NCI-H2107 treated with DMSO at 0.1 percent for 48 hours (cell line): Measurements from ENCODE around the gene HGFAC.
"Not testable (repeated sequence)": the region's sequence is repeated elsewhere in the genome, so short reads cannot be mapped to it uniquely, and the experiment has no call there.

Source experiments
- DNase-seq: peaks from one replicate; lab custom pipeline; 2025; ENCODE audit not compliant: unreplicated experiment; lab: John Stamatoyannopoulos, UW

Gene HGFAC

GRCh38 chr4:3440011-3440410 is 1.8 kb upstream of the HGFAC start:
- no peak for DNase-seq

- no peak for DNase-seq
Observed at GRCh38 chr4:3440979-3441500, 728 bp upstream of the HGFAC start.

GRCh38 chr4:3442460-3442958 is 741 bp downstream of the HGFAC start:
- DNase-seq = no peak

- DNase-seq = no peak
Observed at GRCh38 chr4:3442959-3443749, 1.4 kb downstream of the HGFAC start.

- no peak for DNase-seq
Observed at GRCh38 chr4:3443750-3444309, 2.1 kb downstream of the HGFAC start.

GRCh38 chr4:3444351-3445110 is 2.8 kb downstream of the HGFAC start:
- no peak for DNase-seq

GRCh38 chr4:3445111-3445820 is 3.5 kb downstream of the HGFAC start:
- no peak for DNase-seq

GRCh38 chr4:3445829-3446545 is 4.2 kb downstream of the HGFAC start:
- DNase-seq = no peak

- DNase-seq = no peak
Observed at GRCh38 chr4:3446631-3447320, 5.0 kb downstream of the HGFAC start.

- no peak for DNase-seq
Observed at GRCh38 chr4:3447431-3448395, 5.9 kb downstream of the HGFAC start.

- DNase-seq = no peak
Observed at GRCh38 chr4:3449047-3449573, 7.3 kb downstream of the HGFAC start.

- DNase-seq = no peak
Observed at GRCh38 chr4:3449574-3450534, 8.1 kb downstream of the HGFAC start.

- DNase-seq = no peak
Observed at GRCh38 chr4:3450643-3451042, 8.9 kb downstream of the HGFAC start.

GRCh38 chr4:3451956-3452355 is 10.2 kb downstream of the HGFAC start:
- DNase-seq = no peak

GRCh38 chr4:3452376-3452775 is 10.6 kb downstream of the HGFAC start:
- DNase-seq = no peak

- not testable (repeated sequence) for DNase-seq
Observed at GRCh38 chr4:3455596-3455995, 13.8 kb downstream of the HGFAC start.

GRCh38 chr4:3458371-3458770 is 16.6 kb downstream of the HGFAC start:
- no peak for DNase-seq
